GM12878 (cell line): ENCODE data around the gene RAD51B. TPM values are rescaled to one million over a fixed set of nuclear protein-coding genes. Genes with fewer than 3 reads are reported as not detected.

Source experiments
- ATAC-seq: fragments of 200-7000 bp; cut with Tn5 transposase; 3 replicates; pipeline ENCODE4 v1.9.1; 2020; ENCODE audit warnings: mild to moderate bottlenecking, moderate library complexity
- BruUV-seq: library from RNA; stranded (reverse); fragments of 400-500 nt; replicated peaks from 2 replicates; lab custom pipeline; 2021; lab: Mats Ljungman, UMichigan
- CTCF ChIA-PET: fragments of 300-600 bp; sonication (Branson Sonifier 250); formaldehyde crosslinking; extraction: SDS; loops from one replicate; lab custom pipeline; 2021; ENCODE audit warnings: inconsistent platforms; lab: Yijun Ruan, JAX
- POLR2A ChIA-PET: fragments of 350-600 bp; formaldehyde crosslinking; extraction: SDS; loops from one replicate; lab custom pipeline; 2021; ENCODE audit warnings: inconsistent platforms; lab: Charles Lee
- RAD21 ChIA-PET: fragments of 300-600 bp; sonication (Branson Sonifier 250); formaldehyde crosslinking; loops from one replicate; lab custom pipeline; 2023; ENCODE audit warnings: antibody characterized with exemption; ENCODE audit not compliant: unreplicated experiment; lab: Charles Lee
- SMC1A ChIA-PET: fragments of 300-600 bp; sonication (Branson Sonifier 250); formaldehyde crosslinking; loops from one replicate; lab custom pipeline; 2023; ENCODE audit not compliant: unreplicated experiment, uncharacterized antibody; lab: Charles Lee
- DNase-seq: peaks from one replicate; pipeline ENCODE4 v3.0.0-alpha.2; 2011; ENCODE audit warnings: low read depth, low spot score
- FAIRE-seq: peaks from 3 replicates; lab custom pipeline; 2011; peaks lifted over from hg19 to GRCh38; lab: Jason Lieb, UNC
- H2AFZ ChIP-seq: 2 replicates; pipeline ENCODE4 v1.6.0; 2011; ENCODE audit warnings: low read depth, low read length, control low read depth; ENCODE audit not compliant: control insufficient read depth
- H3K27ac ChIP-seq: 2 replicates; pipeline ENCODE4 v1.5.1; 2011; ENCODE audit warnings: control low read depth; ENCODE audit not compliant: control insufficient read depth, insufficient read depth
- H3K27me3 ChIP-seq, 2 experiments: replicated peaks in 1 of 2; 2 replicates each; pipeline versions ENCODE4 v1.6.0 to v1.6.1; 2011; ENCODE audit warnings: low read length in 1 of 2; ENCODE audit not compliant: control insufficient read depth in 2 of 2, insufficient read depth in 2 of 2
- H3K36me3 ChIP-seq, 2 experiments: 2 replicates each; pipeline ENCODE4 v1.5.1; 2011; ENCODE audit warnings: low read length in 1 of 2; ENCODE audit not compliant: control insufficient read depth in 2 of 2, insufficient read depth in 2 of 2
- H3K4me1 ChIP-seq: 2 replicates; pipeline ENCODE4 v1.6.1; 2011; ENCODE audit warnings: mild to moderate bottlenecking, low read length, moderate library complexity, mixed read lengths; ENCODE audit not compliant: control insufficient read depth, insufficient read depth
- H3K4me2 ChIP-seq: 2 replicates; pipeline ENCODE4 v1.6.0; 2011; ENCODE audit warnings: control low read depth; ENCODE audit not compliant: control insufficient read depth, insufficient read depth
- H3K4me3 ChIP-seq: fragments of 200-600 bp; sonication (generic); 2 replicates; pipeline ENCODE4 v1.5.1; 2016
- H3K79me2 ChIP-seq: 2 replicates; pipeline ENCODE4 v1.6.0; 2011; ENCODE audit warnings: low read length; ENCODE audit not compliant: control insufficient read depth, insufficient read depth
- H3K9ac ChIP-seq: 2 replicates; pipeline ENCODE4 v1.8.0; 2011; ENCODE audit warnings: low read length, control low read depth, mixed read lengths; ENCODE audit not compliant: control insufficient read depth, insufficient read depth
- H3K9me3 ChIP-seq: replicated peaks from 3 replicates; pipeline ENCODE4 v1.5.1; 2011; ENCODE audit warnings: mild to moderate bottlenecking, low read length; ENCODE audit not compliant: control insufficient read depth, insufficient read depth
- H4K20me1 ChIP-seq: 2 replicates; pipeline ENCODE4 v1.6.0; 2011; ENCODE audit not compliant: control insufficient read depth, insufficient read depth
- EED ChIP-seq: sonication (generic); IDR thresholded peaks from 2 replicates; pipeline ENCODE4 v1.6.1; 2016; ENCODE audit warnings: antibody characterized with exemption, low read depth
- MAX ChIP-seq: IDR thresholded peaks from 2 replicates; pipeline ENCODE4 v1.6.1; 2012; ENCODE audit warnings: low read depth, low read length, improper control_type of control experiment
- RAD21 ChIP-seq: IDR thresholded peaks from 2 replicates; pipeline ENCODE4 v1.6.1; 2011; ENCODE audit warnings: mild to moderate bottlenecking, low read depth, low read length, moderate library complexity; ENCODE audit not compliant: insufficient read depth
- RELB ChIP-seq: fragments of 450-650 bp; IDR thresholded peaks from 2 replicates; pipeline ENCODE4 v1.6.1; 2017; ENCODE audit warnings: low read depth, mild to moderate bottlenecking, moderate library complexity
- WGBS: methylation state at CpG from one replicate; pipeline ENCODE4 v1.1.6; 2016; ENCODE audit warnings: low lambda C conversion rate; ENCODE audit not compliant: insufficient replicate concordance, insufficient coverage; ENCODE audit errors: missing lambda C conversion rate; 5-methylcytosine and 5-hydroxymethylcytosine counted together
- in situ Hi-C: fragments of 300-500 bp; cut with MboI; formaldehyde crosslinking; loops from 9 replicates; pipeline ENCODE4 v1.14.3; 2018; ENCODE audit warnings: mixed read lengths
- intact Hi-C: fragments of 100-400 bp; cut with micrococcal nuclease; formaldehyde crosslinking; loops from one replicate; pipeline ENCODE4 v1.14.2; 2022; ENCODE audit not compliant: unreplicated experiment
- polyA plus RNA-seq, 11 experiments: library from polyadenylated mRNA; depleted of rRNA in 4 of 11; unstranded in 6 of 11; stranded (reverse) in 5 of 11; fragments of >200 nt; fragmentation: Nextera tagmentation in 4 of 11; fragmentation: Illumina TruSeq in 1 of 11; extraction: Ambion mirVana in 4 of 11; extraction: Trizol in 1 of 11; gene quantifications; 1 replicate in 1 of 11; 2 replicates in 10 of 11; pipeline versions ENCODE4 v1.2.1 to v1.2.3, GENCODE V29; 2011 to 2016; ENCODE audit warnings: inconsistent platforms in 2 of 11, missing spikeins in 2 of 11, low read depth in 1 of 11
- total RNA-seq, 4 experiments: library from RNA; depleted of rRNA in 3 of 4; stranded (reverse); fragments of >200 nt in 3 of 4; fragmentation: Illumina TruSeq in 1 of 4; extraction: Trizol in 1 of 4; gene quantifications; 2 replicates each; pipeline versions ENCODE4 v1.2.1 to v1.2.3, GENCODE V29; 2013 to 2021

RAD51B gene
- total and polyA plus RNA-seq, 10 of the 15 experiments (the other 5 are each of a cell fraction or from before 2014, with no cell fraction given): 9.8 to 26.8 (median 21.3) TPM

- Histone ChIP-seq H3K4me2 (no peak overlapping the region), H4K20me1 (no peaks in the 10 kb centered on the region), H3K36me3 (no peaks in the 10 kb centered on the region), H3K79me2 (no peaks in the 10 kb centered on the region), H3K27ac (no peak overlapping the region), H3K4me1 (no peaks in the 10 kb centered on the region), H2AFZ (no peak overlapping the region), H3K27me3 (no peaks in the 10 kb centered on the region), H3K9me3 (peaks cover under 1% of the 10 kb centered on the region; the same call in 2 of the 3 replicates), H3K4me3 (no peak overlapping the region), H3K9ac (no peak overlapping the region)
- in situ Hi-C loops: no loop called here
- peak; percentile 27; the same call in 1 of the 3 replicates for ATAC-seq
- ChIA-PET RAD21 (interaction anchor here (0.6 to 1.9 kb wide), 6 partner anchors 15 to 202 kb away, joined by 3 to 7 read pairs (median 4); partner anchors contain the start of gene ZFP36L1), CTCF (interaction anchor here (0.6 to 1.8 kb wide), 5 partner anchors 65 to 491 kb away, joined by 3 to 7 read pairs (median 4); no protein-coding TSS in a partner anchor), SMC1A (interaction anchor here (0.6 to 2.3 kb wide), 6 partner anchors 13 to 109 kb away, joined by 3 to 6 read pairs (median 4); no protein-coding TSS in a partner anchor), POLR2A (interaction anchor here (0.5 to 0.9 kb wide), 2 partner anchors 32 to 76 kb away, joined by 5 to 7 read pairs; no protein-coding TSS in a partner anchor)
- no TSS peak for BruUV-seq
- TF ChIP-seq MAX (no peak), RELB (peak; percentile 39; the same call in 1 of the 2 replicates), EED (peak; percentile 42; the same call in 1 of the 2 replicates), RAD21 (0 out of 2 replicates have a peak, but pooled peaks have one; percentile 12)
- intact Hi-C loops: no loop called here
- 85% methylated on average over 7 of the region's 7 CpGs for WGBS
- DNase-seq: no peak
- FAIRE-seq: no peak
These were observed 895.7 kb downstream of the RAD51B start for GRCh38 chr14:68714991-68715924.
